HG02884 (cell line): ENCODE measurements around the gene SSRP1.
"Not testable (repeated sequence)": the region's sequence is repeated elsewhere in the genome, so short reads cannot be mapped to it uniquely, and the experiment has no call there.

Source experiments
- ATAC-seq: cut with Tn5 transposase; IDR thresholded peaks from one replicate; pipeline ENCODE4 v1.9.1; 2021; ENCODE audit warnings: mild to moderate bottlenecking, moderate library complexity; ENCODE audit not compliant: unreplicated experiment

Gene SSRP1

GRCh38 chr11:57303280-57303989 lies 32.3 kb downstream of the SSRP1 start:
- no peak for ATAC-seq

GRCh38 chr11:57302489-57302888 lies 33.2 kb downstream of the SSRP1 start:
- no peak for ATAC-seq

- no peak for ATAC-seq
Observed at GRCh38 chr11:57301711-57302423, 33.8 kb downstream of the SSRP1 start.

GRCh38 chr11:57300785-57301184 lies 34.9 kb downstream of the SSRP1 start:
- no peak for ATAC-seq

GRCh38 chr11:57299150-57299737 lies 36.4 kb downstream of the SSRP1 start:
- ATAC-seq = no peak

- no peak for ATAC-seq
Observed at GRCh38 chr11:57297221-57297620, 38.5 kb downstream of the SSRP1 start.

- ATAC-seq = not testable (repeated sequence)
Observed at GRCh38 chr11:57296205-57296604, 39.5 kb downstream of the SSRP1 start.

GRCh38 chr11:57294225-57295131 lies 41.2 kb downstream of the SSRP1 start:
- no peak for ATAC-seq

GRCh38 chr11:57290288-57290687 lies 45.4 kb downstream of the SSRP1 start:
- ATAC-seq = no peak

- ATAC-seq = no peak
Observed at GRCh38 chr11:57288771-57289579, 46.7 kb downstream of the SSRP1 start.

GRCh38 chr11:57287884-57288283 lies 47.8 kb downstream of the SSRP1 start:
- ATAC-seq = no peak

- ATAC-seq = no peak
Observed at GRCh38 chr11:57283231-57283990, 52.3 kb downstream of the SSRP1 start.

GRCh38 chr11:57281546-57281945 lies 54.1 kb downstream of the SSRP1 start:
- not testable (repeated sequence) for ATAC-seq

GRCh38 chr11:57279116-57279515 lies 56.6 kb downstream of the SSRP1 start:
- no peak for ATAC-seq

GRCh38 chr11:57278721-57279095 lies 57.0 kb downstream of the SSRP1 start:
- no peak for ATAC-seq

- peak; percentile 91 for ATAC-seq
Observed at GRCh38 chr11:57277845-57278720, 57.6 kb downstream of the SSRP1 start.

GRCh38 chr11:57276971-57277675 lies 58.6 kb downstream of the SSRP1 start:
- no peak for ATAC-seq
